Thyroid gland (tissue), 4 donors: ENCODE measurements around the gene PPP1R3F.

Source experiments
- CTCF ChIP-seq, 6 experiments: fragments of 200-600 bp in 3 of 6; fragments of 450-650 bp in 3 of 6; sonication (generic) in 3 of 6; IDR thresholded peaks; one replicate each; pipeline ENCODE4 v1.5.1; 2016 to 2019; ENCODE audit warnings: antibody characterized with exemption in 6 of 6, mild to moderate bottlenecking in 2 of 6, inconsistent platforms in 1 of 6, moderate library complexity in 1 of 6
- POLR2A ChIP-seq, 2 donors: fragments of 450-650 bp; IDR thresholded peaks; one replicate each; pipeline ENCODE4 v1.6.1; 2017; ENCODE audit warnings: antibody characterized with exemption in 2 of 2, mild to moderate bottlenecking in 2 of 2, moderate library complexity in 1 of 2

GRCh38 chrX:49249616-49250015 lies 20.0 kb upstream of the PPP1R3F start:
- no peak for TF ChIP-seq POLR2A (IDR thresholded peaks at IDR 0.05)
- no peak for TF ChIP-seq CTCF (IDR thresholded peaks at IDR 0.05)
